Neural cell (in vitro differentiated cells): ENCODE measurements around the gene PBX3.

Source experiments
- EZH2 ChIP-seq: fragments of 200-600, 300-800 bp; shearing (Covaris generic), sonication (generic); IDR thresholded peaks from 2 replicates; pipeline ENCODE4 v1.6.1; 2014; ENCODE audit warnings: antibody characterized with exemption, low read length, borderline replicate concordance, mild to moderate bottlenecking; ENCODE audit not compliant: insufficient read depth, poor library complexity, severe bottlenecking
- TF ChIP-seq, protein P1 (sequence below): fragments of 450-650 bp; IDR thresholded peaks from 2 replicates; pipeline ENCODE4 v1.5.1; 2014; ENCODE audit warnings: antibody characterized with exemption, mild to moderate bottlenecking, moderate library complexity; ENCODE audit not compliant: poor library complexity, severe bottlenecking

DNA sequence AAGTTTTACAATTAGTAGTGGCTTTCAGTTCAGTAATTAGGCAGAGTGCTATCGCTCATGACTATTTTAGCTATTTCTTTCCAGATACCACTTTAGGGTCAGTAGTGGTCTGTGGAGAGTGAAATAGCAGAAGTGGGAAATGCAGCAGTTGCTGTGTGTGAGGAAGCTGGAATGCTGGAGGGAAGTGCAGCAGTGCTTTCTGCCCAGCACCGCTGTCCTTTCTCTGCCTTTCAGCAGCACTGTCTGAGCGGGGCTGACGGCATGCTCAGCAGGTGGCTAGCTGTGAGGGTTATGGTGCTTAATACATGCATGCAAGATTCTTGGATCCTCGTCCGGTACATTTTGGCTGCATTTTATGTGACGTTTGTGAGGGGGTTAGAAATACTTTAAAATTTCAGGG is 213.9 kb downstream of the PBX3 start:
- no peak for TF ChIP-seq EZH2
- TF ChIP-seq, protein P1, sequence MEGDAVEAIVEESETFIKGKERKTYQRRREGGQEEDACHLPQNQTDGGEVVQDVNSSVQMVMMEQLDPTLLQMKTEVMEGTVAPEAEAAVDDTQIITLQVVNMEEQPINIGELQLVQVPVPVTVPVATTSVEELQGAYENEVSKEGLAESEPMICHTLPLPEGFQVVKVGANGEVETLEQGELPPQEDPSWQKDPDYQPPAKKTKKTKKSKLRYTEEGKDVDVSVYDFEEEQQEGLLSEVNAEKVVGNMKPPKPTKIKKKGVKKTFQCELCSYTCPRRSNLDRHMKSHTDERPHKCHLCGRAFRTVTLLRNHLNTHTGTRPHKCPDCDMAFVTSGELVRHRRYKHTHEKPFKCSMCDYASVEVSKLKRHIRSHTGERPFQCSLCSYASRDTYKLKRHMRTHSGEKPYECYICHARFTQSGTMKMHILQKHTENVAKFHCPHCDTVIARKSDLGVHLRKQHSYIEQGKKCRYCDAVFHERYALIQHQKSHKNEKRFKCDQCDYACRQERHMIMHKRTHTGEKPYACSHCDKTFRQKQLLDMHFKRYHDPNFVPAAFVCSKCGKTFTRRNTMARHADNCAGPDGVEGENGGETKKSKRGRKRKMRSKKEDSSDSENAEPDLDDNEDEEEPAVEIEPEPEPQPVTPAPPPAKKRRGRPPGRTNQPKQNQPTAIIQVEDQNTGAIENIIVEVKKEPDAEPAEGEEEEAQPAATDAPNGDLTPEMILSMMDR = no peak
